ENCODE results near the gene N4BP2L2. TPM values are rescaled to one million over a fixed set of nuclear protein-coding genes. Genes with fewer than 3 reads are reported as not detected.
A peak's percentile ranks its signal among the peaks of the same experiment; 100 is the strongest.

The N4BP2L2 gene
- total and polyA plus RNA-seq, 9 of the 15 experiments (the other 6 are each of a cell fraction or from before 2014, with no cell fraction given), result 33.9 to 76.4 (median 48.7) TPM

GRCh38 chr13:32425158-32425557, 113.4 kb downstream of the N4BP2L2 start (continued):
- TF ChIP-seq, protein P1, sequence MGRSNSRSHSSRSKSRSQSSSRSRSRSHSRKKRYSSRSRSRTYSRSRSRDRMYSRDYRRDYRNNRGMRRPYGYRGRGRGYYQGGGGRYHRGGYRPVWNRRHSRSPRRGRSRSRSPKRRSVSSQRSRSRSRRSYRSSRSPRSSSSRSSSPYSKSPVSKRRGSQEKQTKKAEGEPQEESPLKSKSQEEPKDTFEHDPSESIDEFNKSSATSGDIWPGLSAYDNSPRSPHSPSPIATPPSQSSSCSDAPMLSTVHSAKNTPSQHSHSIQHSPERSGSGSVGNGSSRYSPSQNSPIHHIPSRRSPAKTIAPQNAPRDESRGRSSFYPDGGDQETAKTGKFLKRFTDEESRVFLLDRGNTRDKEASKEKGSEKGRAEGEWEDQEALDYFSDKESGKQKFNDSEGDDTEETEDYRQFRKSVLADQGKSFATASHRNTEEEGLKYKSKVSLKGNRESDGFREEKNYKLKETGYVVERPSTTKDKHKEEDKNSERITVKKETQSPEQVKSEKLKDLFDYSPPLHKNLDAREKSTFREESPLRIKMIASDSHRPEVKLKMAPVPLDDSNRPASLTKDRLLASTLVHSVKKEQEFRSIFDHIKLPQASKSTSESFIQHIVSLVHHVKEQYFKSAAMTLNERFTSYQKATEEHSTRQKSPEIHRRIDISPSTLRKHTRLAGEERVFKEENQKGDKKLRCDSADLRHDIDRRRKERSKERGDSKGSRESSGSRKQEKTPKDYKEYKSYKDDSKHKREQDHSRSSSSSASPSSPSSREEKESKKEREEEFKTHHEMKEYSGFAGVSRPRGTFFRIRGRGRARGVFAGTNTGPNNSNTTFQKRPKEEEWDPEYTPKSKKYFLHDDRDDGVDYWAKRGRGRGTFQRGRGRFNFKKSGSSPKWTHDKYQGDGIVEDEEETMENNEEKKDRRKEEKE (IDR thresholded peaks at IDR 0.05; ENCODE audit: borderline replicate concordance in 1 of 2, control insufficient read depth in 1 of 2, low read depth in 2 of 2, low read length in 1 of 2), result no peak
- TF ChIP-seq PRPF4 (IDR thresholded peaks at IDR 0.05; ENCODE audit: insufficient read depth, low read depth, low read length, poor library complexity, severe bottlenecking), result no peak

GRCh38 chr13:32423592-32423991, 115.0 kb downstream of the N4BP2L2 start:
- FAIRE-seq (no peak), DNase-seq (ENCODE audit: extremely low read depth in 1 of 4, low spot score in 3 of 4) (peak in 2 of 4 experiments; percentile 19 to 23), ATAC-seq (peak; percentile 62)
- Histone ChIP-seq H3K36me3 (ENCODE audit: control insufficient read depth, insufficient read depth, low read length) (no peaks in the 10 kb centered on the region), H3K4me1 (replicated peaks in 1 of 2; ENCODE audit: control insufficient read depth in 2 of 2, insufficient read depth in 2 of 2, low read length in 2 of 2) (peaks cover 0 to 6% of the 10 kb centered on the region in 2 experiments; a peak in 3 of 5 replicates), H3K27ac (ENCODE audit: extremely low read depth, low read depth, low read length) (0 out of 3 replicates have a peak overlapping the region, but pooled peaks have one; percentile 15), H3K9me1 (ENCODE audit: control insufficient read depth, insufficient read depth, low read length) (no peaks in the 10 kb centered on the region), H3K79me2 (ENCODE audit: control insufficient read depth, insufficient read depth, low read length) (no peaks in the 10 kb centered on the region), H4K20me1 (replicated peaks; ENCODE audit: control insufficient read depth, insufficient read depth, low read length) (no peaks in the 10 kb centered on the region), H3K9ac (ENCODE audit: insufficient read depth in 1 of 2, low read depth in 2 of 2, low read length in 2 of 2) (no peak overlapping the region; a peak in 1 of 4 replicates), H3K27me3 (ENCODE audit: control insufficient read depth in 2 of 2, insufficient read depth in 2 of 2, low read length in 2 of 2) (no peaks in the 10 kb centered on the region), H2AFZ (ENCODE audit: low read depth, low read length) (peak overlapping the region; percentile 51), H3K4me3 (no peak overlapping the region), H3K4me2 (ENCODE audit: insufficient read depth, low read length) (no peak overlapping the region), H3K9me3 (replicated peaks; ENCODE audit: control insufficient read depth, insufficient read depth, low read depth, low read length) (no peaks in the 10 kb centered on the region; the same call in none of the 2 replicates)
- no TSS peak for BruUV-seq (replicated peaks)
- WGBS (ENCODE audit: insufficient coverage, low coverage, missing lambda C conversion rate), result 4% methylated on average over 2 of the region's 3 CpGs
- in situ Hi-C loops (cut with MboI), result no loop called here
- POLR2A ChIA-PET, result interaction anchor here (1.2 kb wide), 1 partner anchor 108 kb away, joined by 5 read pairs; the partner anchor contains the start of genes BRCA2 and ZAR1L
- intact Hi-C loops (cut with micrococcal nuclease), result no loop called here
- CTCF ChIA-PET (ENCODE audit: low intra/inter-chr PET ratio), result no interaction called here
- TF ChIP-seq CBFA2T3 (IDR thresholded peaks at IDR 0.05), result peak; percentile 71
- no peak for TF ChIP-seq PHF21A (IDR thresholded peaks at IDR 0.05; ENCODE audit: borderline replicate concordance, low read depth)
- no peak for TF ChIP-seq ZNF174 (CRISPR knock-in tag; IDR thresholded peaks at IDR 0.05)
- no peak for TF ChIP-seq TSC22D4 (tag; IDR thresholded peaks at IDR 0.05)
- peak; percentile 81 for TF ChIP-seq EP300 (IDR thresholded peaks at IDR 0.05; ENCODE audit: low read length)
- TF ChIP-seq TEAD4 (IDR thresholded peaks at IDR 0.05; ENCODE audit: low read length), result peak; percentile 68
- TF ChIP-seq TEAD4 (CRISPR knock-in tag; IDR thresholded peaks at IDR 0.05; ENCODE audit: borderline replicate concordance), result no peak
- TF ChIP-seq BCL6 (CRISPR knock-in tag; IDR thresholded peaks at IDR 0.05), result no peak
- TF ChIP-seq NCOR1 (IDR thresholded peaks at IDR 0.05), result peak; percentile 55
- TF ChIP-seq CEBPB (tag; IDR thresholded peaks at IDR 0.05), result peak; percentile 87
- TF ChIP-seq, protein P2, sequence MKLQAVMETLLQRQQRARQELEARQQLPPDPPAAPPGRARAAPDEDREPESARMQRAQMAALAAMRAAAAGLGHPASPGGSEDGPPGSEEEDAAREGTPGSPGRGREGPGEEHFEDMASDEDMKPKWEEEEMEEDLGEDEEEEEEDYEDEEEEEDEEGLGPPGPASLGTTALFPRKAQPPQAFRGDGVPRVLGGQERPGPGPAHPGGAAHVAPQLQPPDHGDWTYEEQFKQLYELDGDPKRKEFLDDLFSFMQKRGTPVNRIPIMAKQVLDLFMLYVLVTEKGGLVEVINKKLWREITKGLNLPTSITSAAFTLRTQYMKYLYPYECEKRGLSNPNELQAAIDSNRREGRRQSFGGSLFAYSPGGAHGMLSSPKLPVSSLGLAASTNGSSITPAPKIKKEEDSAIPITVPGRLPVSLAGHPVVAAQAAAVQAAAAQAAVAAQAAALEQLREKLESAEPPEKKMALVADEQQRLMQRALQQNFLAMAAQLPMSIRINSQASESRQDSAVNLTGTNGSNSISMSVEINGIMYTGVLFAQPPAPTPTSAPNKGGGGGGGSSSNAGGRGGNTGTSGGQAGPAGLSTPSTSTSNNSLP (IDR thresholded peaks at IDR 0.05; ENCODE audit: borderline replicate concordance, low read depth, low read length), result no peak
- TF ChIP-seq FOXM1 (IDR thresholded peaks at IDR 0.05; ENCODE audit: low read depth), result 0 out of 2 replicates have a peak, but pooled peaks have one; percentile 23
- no peak for TF ChIP-seq FOXM1 (CRISPR knock-in tag; IDR thresholded peaks at IDR 0.05; ENCODE audit: low read depth)
- TF ChIP-seq PML (IDR thresholded peaks at IDR 0.05; ENCODE audit: low read length), result peak; percentile 26; the same call in 1 of the 2 replicates
- TF ChIP-seq THRA (IDR thresholded peaks at IDR 0.05), result peak; percentile 50; the same call in 1 of the 2 replicates
